Measurements from ENCODE around the gene TRIM45. TPM values are rescaled to one million over a fixed set of nuclear protein-coding genes. Genes with fewer than 3 reads are reported as not detected.

TRIM45 gene
- total RNA-seq (2.5 and 2.6 TPM in 2 replicates), polyA plus RNA-seq (0.64 and 0.72 TPM in 2 replicates), polyA minus RNA-seq (0.36 TPM in 1 of 2 replicates, not detected in the other)
- total RNA-seq (2013): 0.89 TPM

GRCh38 chr1:117121589-117122329 lies at the start of gene TRIM45:
TRIM45 (minus strand) TSS chr1:117121749; CDS start chr1:117121201, 548 bp downstream.
- no peak for TF ChIP-seq EZH2 (IDR thresholded peaks at IDR 0.05; ENCODE audit: borderline replicate concordance, insufficient read depth, low read depth, low read length, poor library complexity, severe bottlenecking)
- TF ChIP-seq CTCF (IDR thresholded peaks at IDR 0.05): peak; percentile 72
- no peaks in the 10 kb centered on the region for H3K9me3 ChIP-seq (ENCODE audit: control extremely low read depth in 1 of 3, control insufficient read depth in 2 of 3, insufficient read depth in 1 of 3, low read length in 2 of 3)
- H3K4me3 Mint-ChIP-seq: peak within 1 kb of the TSS; percentile 92
- H3K9me3 Mint-ChIP-seq (ENCODE audit: insufficient read depth): no peaks in the 10 kb centered on the region
- H3K4me2 ChIP-seq (replicated peaks; ENCODE audit: low read depth, low read length, poor library complexity, severe bottlenecking): peak within 1 kb of the TSS; percentile 85
- intact Hi-C loops (cut with micrococcal nuclease): loop anchor here (1.0 to 10.0 kb wide), 7 partner anchors 61 to 987 kb away; partner anchors contain the start of genes GDAP2, MAN1A2, TTF2 and WDR3
- peak within 1 kb of the TSS; percentile 72 to 88 (median 80) for H3K4me3 ChIP-seq (ENCODE audit: control extremely low read depth in 1 of 5, extremely low read depth in 1 of 5, insufficient read depth in 1 of 5, low read depth in 2 of 5, low read length in 4 of 5)
- H3K4me1 ChIP-seq (ENCODE audit: control insufficient read depth in 2 of 2, insufficient read depth in 2 of 2, low read length in 2 of 2): peaks cover 9 to 15% of the 10 kb centered on the region in 2 donors
- H3K27me3 Mint-ChIP-seq: peaks cover 3% of the 10 kb centered on the region
- peak within 1 kb of the TSS; percentile 69 for H3K27ac Mint-ChIP-seq
- peak within 1 kb of the TSS in 1 of 2 donors; percentile 32 for H3K27ac ChIP-seq (ENCODE audit: low read length in 2 of 2)
- H4K20me1 ChIP-seq (ENCODE audit: control insufficient read depth, insufficient read depth, low read length, poor library complexity, severe bottlenecking): no peaks in the 10 kb centered on the region
- under 1% methylated on average over 71 of the region's 71 CpGs for WGBS (ENCODE audit: insufficient coverage)
- H3K4me1 Mint-ChIP-seq: peaks cover 7% of the 10 kb centered on the region
- ChIA-PET POLR2A (no interaction called here), CTCF (interaction anchor here (0.9 to 1.3 kb wide), 5 partner anchors 11 to 62 kb away, joined by 3 read pairs; partner anchors contain the start of gene TTF2)
- DNase-seq (peak; percentile 88), ATAC-seq (ENCODE audit: low read depth) (peak; percentile 87)
- peak within 1 kb of the TSS; percentile 94 for H2AFZ ChIP-seq (ENCODE audit: insufficient read depth, low read depth, low read length, poor library complexity, severe bottlenecking)
- H3K79me2 ChIP-seq (ENCODE audit: control insufficient read depth, insufficient read depth, low read length): no peaks in the 10 kb centered on the region
- H3K9ac ChIP-seq (ENCODE audit: low read length): peak within 1 kb of the TSS; percentile 82
- H3K36me3 ChIP-seq (replicated peaks in 1 of 2; ENCODE audit: control extremely low read depth in 1 of 2, control insufficient read depth in 1 of 2, extremely low read depth in 1 of 2, insufficient read depth in 2 of 2, low read length in 1 of 2): no peaks in the 10 kb centered on the region
- H3K27me3 ChIP-seq (replicated peaks in 1 of 4; ENCODE audit: control extremely low read depth in 1 of 4, control insufficient read depth in 3 of 4, insufficient read depth in 4 of 4, low read length in 3 of 4): peaks cover 0 to 13% (median 3%) of the 10 kb centered on the region in 4 experiments
